Activated T-cell treated with anti-CD3 and anti-CD28 coated beads for 48 hours (primary cell): ENCODE results near the gene LRRC8D.
"Not testable (repeated sequence)": the region's sequence is repeated elsewhere in the genome, so short reads cannot be mapped to it uniquely, and the experiment has no call there.

Experiments
- DNase-seq: peaks from one replicate; pipeline ENCODE4 v3.0.0-alpha.2; 2020; ENCODE audit warnings: low read depth

Gene LRRC8D

GRCh38 chr1:89962024-89962741, 141.4 kb downstream of the LRRC8D start:
- no peak for DNase-seq

DNA sequence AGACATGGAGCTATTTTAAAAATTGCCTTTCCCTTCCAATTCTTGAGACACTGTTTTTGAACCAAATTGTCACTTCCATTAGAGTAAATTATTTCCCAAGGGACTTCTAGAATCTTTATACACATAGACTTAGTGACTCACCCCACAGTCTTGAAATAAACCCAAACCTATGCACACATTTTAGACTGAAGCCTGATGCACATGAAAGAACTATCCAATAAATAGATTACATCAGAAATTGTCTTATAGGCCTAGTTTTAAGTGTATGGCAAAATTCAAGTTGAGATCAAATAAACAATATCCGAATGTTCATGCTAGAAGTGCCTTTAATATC, 141.9 kb downstream of the LRRC8D start:
- DNase-seq: no peak

DNA sequence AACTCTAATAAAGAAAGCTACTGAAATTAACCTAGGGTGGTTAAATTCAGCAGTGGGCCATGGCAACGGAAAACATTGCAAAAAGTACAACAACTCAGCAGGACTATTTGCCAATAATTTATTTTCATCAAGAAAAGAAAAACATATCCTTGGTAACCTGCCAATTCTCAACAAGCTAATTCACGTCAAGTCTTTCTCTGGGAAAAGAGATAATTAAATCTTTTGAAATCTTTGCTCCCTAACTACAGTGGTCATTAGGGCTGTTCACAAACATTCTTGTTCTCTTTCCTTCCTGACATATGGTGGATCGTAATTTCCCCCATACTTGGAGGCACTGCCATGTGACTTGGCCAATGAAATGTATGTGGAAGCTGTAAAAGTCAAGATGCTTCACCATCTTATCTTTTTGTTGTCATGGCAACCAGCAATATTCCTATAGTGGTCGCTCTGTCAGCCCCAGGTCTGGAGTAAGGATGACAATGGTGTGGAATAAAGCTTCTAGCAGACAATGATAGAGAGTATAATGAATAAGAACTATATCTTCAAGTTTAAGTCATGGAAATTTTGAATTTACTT, 144.4 kb downstream of the LRRC8D start:
- no peak for DNase-seq

GRCh38 chr1:89966656-89967055, 145.8 kb downstream of the LRRC8D start:
- no peak for DNase-seq

DNA sequence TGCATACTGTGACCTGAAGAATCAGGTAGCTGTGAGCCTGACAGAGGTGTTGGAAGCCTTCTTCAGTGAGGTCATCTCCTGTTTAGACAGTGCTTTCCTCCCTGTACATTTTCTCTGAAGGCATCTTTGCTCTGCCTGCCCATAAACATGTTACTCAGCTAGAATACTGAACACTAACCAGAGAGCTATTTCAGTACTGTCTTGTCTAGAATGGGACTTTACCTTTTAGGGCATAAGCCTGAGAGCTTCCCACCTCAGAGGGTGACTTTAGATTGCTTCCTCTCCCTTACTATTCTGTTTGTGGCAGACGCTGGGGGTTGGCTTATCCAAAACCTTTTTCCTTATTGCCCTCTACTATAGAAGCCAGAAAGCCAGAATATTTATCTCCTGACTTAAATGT, 150.8 kb downstream of the LRRC8D start:
- no peak for DNase-seq

GRCh38 chr1:89972024-89972423, 151.2 kb downstream of the LRRC8D start:
- DNase-seq: no peak

DNA sequence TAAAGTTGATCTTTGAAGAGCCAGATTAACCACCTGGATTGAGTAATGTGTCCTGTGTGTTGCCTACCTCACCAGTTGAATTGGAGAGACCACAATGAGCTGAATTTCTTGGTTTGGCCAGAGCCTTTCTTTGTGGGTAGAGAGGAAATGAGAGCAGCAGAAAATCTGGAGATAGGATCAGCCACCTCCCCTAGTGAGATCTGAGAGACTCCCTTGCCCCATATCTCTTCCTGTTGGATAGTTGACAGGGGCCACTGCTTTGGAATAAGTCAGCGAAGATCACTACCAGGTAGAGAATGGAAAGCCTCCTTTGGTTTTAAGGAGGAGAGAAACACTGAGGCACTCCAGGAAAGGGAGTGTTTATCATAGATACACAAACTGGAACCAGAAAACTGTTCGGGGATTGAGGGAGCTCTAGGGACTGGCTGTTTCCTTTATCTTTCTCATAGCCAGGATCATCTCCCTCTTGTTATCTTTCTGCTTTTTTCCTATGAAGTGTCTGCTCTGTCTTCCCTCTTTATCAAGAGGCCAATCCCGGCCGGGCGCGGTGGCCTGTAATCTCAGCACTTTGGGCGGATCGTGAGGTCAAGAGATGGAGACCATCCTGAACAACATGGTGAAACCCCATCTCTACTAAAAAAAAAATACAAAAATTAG, 152.8 kb downstream of the LRRC8D start:
- DNase-seq: no peak

- DNase-seq: no peak
These were observed 153.4 kb downstream of the LRRC8D start for GRCh38 chr1:89974256-89974655.

GRCh38 chr1:89974696-89975470, 154.1 kb downstream of the LRRC8D start:
- DNase-seq: no peak

- no peak for DNase-seq
These were observed 154.8 kb downstream of the LRRC8D start for GRCh38 chr1:89975540-89976125.

- no peak for DNase-seq
These were observed 157.9 kb downstream of the LRRC8D start for GRCh38 chr1:89978755-89979154.

DNA sequence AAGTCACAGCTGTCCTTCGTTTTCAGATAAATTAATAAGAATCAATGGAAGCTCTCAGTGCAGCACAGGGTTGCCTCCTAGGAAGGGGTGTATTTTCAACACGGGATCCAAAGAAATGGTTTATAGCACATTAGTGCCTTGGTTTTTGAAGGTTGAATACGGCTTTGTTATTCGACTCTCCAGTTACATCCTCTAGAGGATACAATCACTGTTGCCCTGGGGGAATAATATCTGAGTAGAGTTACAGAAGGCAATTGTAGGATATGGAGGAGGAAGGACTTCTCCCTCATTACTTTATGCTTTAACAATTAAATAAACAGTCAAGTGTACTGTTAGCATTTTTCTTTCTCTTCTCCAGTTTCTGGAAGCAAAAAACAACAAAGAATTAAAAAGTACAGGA, 159.8 kb downstream of the LRRC8D start:
- DNase-seq: no peak

GRCh38 chr1:89982846-89983245, 162.0 kb downstream of the LRRC8D start:
- not testable (repeated sequence) for DNase-seq

- DNase-seq: not testable (repeated sequence)
These were observed 163.8 kb downstream of the LRRC8D start for GRCh38 chr1:89984564-89985116.

DNA sequence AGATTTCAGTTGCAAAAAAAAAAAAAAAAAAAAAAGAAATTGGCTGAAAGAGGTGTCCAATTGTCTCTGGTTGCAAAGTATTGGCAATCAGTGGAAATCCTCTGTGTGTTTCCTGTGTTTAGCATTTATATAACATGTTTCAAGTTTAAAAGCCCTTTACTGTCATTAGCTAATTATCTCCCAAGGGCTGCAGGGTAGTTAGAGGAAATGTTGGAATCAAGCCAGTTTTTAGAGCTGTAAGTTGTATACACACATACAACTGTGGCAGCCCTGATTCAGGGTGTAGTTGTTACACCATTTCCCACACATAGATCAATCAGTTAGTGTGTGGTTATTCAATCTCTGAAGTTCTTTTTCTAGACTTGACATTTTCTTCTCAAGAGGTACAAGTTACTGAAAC, 165.2 kb downstream of the LRRC8D start:
- no peak for DNase-seq
